GM10266 (cell line): Measurements from ENCODE around the gene ARNT2.

Experiments
- DNase-seq: peaks from one replicate; pipeline ENCODE4 v3.0.0; 2012; ENCODE audit errors: extremely low spot score
- CTCF ChIP-seq: IDR thresholded peaks from 2 replicates; pipeline ENCODE4 v1.5.1; 2012; ENCODE audit warnings: mild to moderate bottlenecking, low read depth; ENCODE audit not compliant: control insufficient read depth, insufficient read depth; ENCODE audit errors: missing control alignments

ARNT2 gene

GRCh38 chr15:80536231-80536630, 132.0 kb downstream of the ARNT2 start:
- no peak for DNase-seq

GRCh38 chr15:80536716-80537115, 132.5 kb downstream of the ARNT2 start:
- no peak for DNase-seq
- TF ChIP-seq CTCF: no peak

More at GRCh38 chr15:80536231-80536630, 132.0 kb downstream of the ARNT2 start:
- TF ChIP-seq CTCF: no peak

- no peak for DNase-seq
- TF ChIP-seq CTCF: no peak
Observed at GRCh38 chr15:80545078-80545477, 140.9 kb downstream of the ARNT2 start.

- DNase-seq: no peak
- no peak for TF ChIP-seq CTCF
Observed at GRCh38 chr15:80547264-80547663, 143.1 kb downstream of the ARNT2 start.

- no peak for DNase-seq
- no peak for TF ChIP-seq CTCF
Observed at GRCh38 chr15:80549191-80549590, 145.0 kb downstream of the ARNT2 start.

- no peak for TF ChIP-seq CTCF
Observed at GRCh38 chr15:80549654-80550053, 145.5 kb downstream of the ARNT2 start.

GRCh38 chr15:80550219-80550907, 146.2 kb downstream of the ARNT2 start:
- no peak for TF ChIP-seq CTCF
- no peak for DNase-seq

More at GRCh38 chr15:80549654-80550053, 145.5 kb downstream of the ARNT2 start:
- no peak for DNase-seq
